ELR (cell line): ENCODE data around the gene MVP.
A peak's percentile ranks its signal among the peaks of the same experiment; 100 is the strongest.
"Not testable (repeated sequence)": the region's sequence is repeated elsewhere in the genome, so short reads cannot be mapped to it uniquely, and the experiment has no call there.

ENCODE experiments used
- DNase-seq: peaks from one replicate; pipeline ENCODE4 v3.0.0-alpha.2; 2015; ENCODE audit warnings: low read depth

The MVP gene

DNA sequence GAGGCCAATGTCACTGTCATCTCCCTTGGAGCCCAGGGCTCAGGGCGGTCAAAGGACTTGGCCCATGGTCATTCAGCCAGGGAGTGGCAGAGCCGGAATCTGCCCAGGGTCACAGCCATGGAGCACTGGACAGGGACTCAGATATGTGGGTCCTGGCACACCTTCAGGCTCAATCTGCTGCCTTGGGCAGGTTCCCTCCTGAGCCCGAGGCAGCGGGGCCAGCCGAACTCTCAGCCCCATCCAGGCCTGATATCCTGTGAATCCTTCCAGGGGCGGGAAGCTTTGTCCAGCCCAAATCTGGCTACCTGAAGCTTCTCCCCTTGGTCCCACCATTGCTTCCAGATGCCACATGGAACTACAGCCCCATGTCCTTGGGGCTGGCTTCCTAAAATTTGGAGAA is 54.9 kb downstream of the MVP start:
- DNase-seq = no peak

DNA sequence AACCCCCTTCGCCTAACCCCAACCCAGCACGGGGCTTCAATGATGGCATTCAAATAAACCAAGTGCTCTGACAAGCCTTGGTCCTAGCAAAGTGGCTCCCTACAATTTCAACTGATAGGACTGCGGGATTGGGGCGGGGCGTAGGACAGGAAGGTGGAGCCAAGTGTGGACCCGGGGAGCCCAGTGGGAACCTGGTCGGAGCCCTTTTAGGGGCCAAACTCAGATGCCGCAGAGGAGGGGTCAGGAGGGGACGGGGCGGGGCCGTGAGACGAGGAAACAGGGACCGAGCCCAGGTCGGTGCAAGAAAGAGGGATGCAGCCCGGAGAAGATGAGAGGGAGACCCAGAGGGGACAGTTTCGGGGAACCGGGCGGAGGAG is 55.9 kb downstream of the MVP start:
- no peak for DNase-seq

DNA sequence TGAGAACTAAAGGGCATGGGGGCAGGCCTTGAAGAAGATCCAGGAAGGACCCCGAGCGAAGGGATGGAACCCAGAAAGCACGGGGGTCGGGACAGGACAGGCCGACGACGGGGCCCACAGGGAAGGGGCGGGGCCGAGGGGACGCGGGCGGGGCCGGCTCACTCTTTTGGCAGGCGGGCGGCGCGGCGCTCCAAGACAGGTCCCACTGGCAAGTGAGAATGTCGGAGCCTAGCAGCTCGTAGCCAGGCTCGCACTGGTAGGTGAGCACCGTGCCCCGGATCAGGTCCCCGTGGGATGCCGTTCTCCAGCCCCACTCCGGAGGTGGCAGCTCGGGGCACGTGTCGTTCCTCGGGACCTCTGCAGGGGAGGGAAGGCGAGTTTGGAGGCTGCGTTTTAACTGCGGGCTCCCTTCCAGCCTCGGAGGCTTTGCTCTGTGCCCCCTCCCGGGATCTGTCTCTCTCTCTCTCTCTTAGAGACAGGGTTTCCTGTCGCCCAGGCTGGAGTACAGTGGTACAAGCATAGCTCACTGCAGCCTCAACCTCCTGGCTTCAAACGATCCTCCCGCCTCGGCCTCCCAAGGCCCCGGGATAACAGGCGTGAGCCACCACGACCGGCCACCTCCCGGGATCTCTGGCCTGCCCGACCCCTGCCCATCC is 56.5 kb downstream of the MVP start:
- no peak for DNase-seq

DNA sequence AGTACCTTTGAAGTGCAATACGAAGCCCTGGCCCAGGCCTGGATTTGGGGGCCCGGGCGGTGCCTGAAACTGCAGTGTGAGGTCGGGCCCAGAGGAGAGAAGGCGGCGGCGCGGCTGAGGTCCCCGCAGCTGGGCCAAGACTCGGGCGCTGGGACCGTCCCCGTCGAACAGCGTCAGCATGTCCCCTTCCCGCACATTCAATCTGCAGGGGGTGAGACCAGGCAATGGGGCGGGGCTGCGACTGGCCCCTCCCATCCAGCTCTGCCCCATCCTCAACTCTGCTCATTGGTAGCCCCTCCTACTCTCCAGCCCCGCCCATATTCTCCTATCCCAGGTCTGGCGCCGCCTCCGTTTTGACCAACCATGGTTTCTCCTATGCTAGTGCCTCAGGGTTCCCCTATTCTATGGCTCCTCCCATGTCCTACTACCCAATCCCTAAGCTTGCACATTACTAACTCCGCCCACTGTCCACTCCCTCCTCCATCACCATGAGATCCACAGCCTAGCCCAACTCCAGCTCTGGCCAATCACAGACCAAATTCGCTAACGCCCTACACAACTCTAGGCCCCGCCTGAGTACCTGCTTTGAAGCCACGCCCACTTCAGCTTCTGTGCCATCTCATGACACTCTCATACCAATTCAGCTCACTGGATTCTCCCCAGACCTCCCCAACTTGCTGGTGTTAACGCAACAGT is 57.2 kb downstream of the MVP start:
- DNase-seq = peak; percentile 71

DNA sequence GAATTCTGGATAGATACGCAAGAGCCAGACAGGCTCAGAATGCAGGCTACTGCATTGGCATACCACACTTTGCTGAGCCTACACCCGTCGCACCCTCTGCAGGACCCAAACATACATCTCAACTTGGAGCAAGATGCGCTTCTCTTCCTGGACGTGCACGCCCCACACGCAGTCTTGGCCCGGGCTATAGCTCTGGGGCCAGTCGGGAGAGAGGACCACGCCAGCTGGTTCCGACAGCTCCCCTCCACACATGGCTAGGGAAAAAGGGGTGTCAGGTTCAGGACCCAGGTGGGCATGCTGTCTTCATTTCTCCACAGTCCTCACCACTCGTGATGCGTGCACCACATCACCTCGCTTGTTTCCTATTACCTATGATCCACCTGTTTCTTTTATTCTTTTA is 57.9 kb downstream of the MVP start:
- DNase-seq = no peak

DNA sequence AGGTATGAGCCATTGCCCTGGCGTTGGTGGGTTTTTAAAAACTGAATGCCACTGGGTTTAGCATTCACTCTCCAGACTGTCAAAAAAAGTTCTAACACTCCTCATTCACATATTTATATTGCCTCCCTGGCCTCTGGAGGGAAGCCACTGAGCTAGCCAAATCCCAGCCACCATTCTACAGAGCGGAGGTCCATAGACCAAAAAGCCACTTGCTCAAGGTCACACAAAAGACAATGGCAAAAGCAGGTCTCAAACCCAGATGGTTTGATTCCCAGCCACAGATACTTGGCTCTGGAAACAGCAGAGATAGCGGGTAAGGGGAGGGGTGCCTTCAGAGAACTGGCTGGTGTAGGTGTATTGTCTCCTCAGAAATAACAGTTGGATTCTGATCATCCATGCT is 60.8 kb downstream of the MVP start:
- DNase-seq = no peak

DNA sequence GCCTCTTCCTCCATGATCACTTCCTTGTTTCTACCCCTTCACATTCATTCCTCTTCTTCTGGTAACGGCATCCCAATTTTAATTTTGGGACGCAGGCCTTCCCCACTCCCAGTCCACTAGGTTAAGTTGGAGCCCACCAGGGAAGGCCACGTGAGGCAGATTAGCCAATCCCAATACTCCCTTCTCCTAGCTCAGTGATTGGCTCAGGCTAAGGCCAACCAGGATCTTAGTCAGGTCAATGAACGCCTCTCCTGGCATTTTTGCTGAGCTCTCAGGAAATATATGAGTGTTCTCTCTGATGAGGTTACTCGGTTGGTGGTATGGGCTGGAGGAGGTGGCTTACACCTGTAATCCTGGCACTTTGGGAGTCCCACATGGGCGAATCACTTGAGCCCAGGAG is 63.7 kb downstream of the MVP start:
- DNase-seq = peak; percentile 26

DNA sequence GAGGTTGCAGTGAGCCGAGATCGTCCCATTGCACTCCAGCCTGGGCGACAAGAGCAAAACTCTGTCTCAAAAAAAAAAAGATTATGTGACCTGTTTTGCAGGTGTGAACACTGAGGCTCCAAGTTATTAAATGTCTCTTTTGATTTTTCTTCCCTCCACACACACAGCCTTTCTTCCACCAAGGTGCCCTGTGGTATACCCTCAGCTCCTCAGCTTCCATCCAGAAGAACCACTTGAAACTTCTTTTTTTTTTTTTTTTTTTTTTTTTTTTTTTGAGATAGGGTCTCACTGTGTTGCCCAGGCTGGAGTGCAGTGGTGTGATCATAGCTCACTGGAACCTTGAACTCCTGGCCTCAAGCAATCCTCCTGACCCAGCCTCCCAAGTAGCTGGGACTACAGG is 69.1 kb downstream of the MVP start:
- DNase-seq = not testable (repeated sequence)

DNA sequence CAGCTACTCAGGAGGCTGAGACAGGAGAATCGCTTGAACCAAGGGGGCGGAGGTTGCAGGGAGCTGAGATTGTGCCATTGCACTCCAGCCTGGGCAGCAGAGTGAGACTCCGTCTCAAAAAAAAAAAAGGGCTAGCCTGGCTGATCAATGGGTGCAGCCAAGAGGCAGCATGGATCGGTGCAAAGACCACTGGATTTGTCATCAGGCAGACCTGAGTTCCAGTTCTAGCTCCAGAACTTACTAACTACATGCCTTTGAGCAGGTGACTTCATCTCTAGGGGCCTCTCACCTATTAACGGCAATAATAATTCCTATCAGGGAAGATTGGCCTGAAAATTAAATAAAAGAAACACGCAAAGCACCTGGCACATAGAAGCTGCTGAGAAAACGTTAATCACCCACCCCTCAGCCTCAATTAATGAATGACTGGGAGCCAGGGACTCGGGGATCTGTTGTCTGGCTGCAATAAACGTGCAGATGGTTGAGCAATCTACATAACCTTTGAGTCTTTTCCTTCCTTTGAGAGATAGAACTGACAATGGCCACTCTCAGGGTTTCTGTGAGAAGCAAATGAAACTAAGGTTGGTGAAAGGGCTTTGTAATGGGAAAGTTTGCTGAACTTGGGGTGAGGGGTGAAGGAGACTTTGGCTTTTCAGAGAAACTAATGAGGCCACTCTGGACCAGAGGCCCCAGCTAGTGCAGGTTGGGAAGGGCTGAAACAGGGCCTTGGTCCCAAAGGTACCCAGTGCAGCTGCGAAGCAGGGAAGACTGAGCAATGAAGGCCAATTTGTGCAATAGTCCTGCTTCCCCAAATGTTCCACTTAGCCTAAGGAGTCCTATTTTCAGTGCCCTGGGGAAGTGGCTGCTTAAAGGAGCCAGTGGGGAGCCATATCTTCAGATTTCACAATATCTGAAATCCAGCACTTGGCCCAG is 71.5 kb downstream of the MVP start:
- DNase-seq = no peak

DNA sequence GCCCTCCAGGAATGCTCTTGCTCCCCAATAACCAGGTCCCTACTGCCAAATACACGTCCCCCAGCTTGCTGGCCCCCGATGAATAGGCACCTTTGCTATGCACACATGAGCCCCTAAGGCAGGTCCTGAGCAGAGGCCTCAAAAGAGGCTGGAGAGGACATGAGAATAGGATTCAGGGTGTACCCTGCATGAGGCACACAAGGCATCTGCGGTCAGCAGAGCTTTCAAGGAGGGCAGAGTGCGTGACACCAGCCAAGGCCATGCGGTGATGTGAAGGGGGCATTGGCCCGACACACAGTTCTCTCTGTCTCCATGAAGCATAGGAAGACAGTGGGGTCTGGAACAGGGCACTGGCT is 72.2 kb downstream of the MVP start:
- no peak for DNase-seq

DNA sequence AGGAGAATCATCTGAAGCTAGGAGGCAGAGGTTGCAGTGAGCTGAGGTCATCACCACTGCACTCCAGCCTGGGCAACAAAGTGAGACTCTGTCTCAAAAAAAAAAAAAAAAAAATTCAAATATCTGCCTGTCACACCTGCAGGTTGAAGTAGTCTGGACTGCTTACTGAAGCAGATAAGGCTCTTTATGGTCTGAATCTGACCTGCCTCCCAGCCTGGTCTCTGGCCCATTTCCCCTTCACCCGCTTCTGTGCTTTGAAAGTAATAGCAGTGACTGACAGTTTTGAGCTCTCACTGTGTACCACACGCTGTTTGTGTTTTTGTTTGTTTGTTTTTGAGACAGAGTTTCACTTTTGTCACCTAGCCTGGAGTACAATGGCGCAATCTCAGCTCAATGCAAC is 73.3 kb downstream of the MVP start:
- DNase-seq = no peak

DNA sequence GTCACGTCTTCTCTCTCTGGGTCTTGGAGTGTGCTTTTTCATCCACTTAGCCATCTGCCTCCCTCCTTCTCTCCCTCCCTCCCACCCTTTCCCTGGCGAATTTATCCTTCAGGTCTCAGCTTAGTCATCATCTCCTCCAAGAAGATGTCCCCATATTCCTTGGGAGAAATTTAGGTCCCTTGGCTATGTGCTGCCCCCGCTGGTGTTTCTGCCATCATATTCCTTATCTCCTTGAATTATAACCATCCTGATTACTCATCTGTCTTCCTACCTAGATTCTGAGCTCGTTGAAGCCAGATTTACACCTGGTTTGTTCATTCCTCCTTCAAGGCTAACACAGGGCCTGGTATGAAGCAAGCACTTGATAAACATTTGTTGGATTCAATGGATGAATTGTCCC is 74.1 kb downstream of the MVP start:
- no peak for DNase-seq

DNA sequence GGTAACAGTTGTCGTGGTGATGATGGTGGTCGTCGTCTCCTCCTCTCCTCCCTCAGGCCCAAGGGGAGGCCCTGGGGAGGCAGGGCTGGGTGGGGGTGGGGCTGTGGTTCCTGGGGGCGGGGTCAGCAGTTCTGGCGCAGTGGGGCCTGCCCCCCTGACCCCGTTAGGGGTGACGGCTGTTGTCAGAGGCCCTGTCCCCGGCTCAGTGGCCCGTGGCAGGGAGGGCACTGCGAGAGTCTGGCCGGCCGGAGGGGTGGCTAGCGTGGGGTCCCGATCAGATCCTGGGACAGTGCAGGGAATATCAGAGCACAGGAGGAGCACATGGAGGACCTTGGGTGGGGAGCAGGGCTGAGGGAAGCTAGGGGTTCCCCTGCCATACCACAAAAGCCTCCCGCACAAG is 76.6 kb downstream of the MVP start:
- DNase-seq = no peak

DNA sequence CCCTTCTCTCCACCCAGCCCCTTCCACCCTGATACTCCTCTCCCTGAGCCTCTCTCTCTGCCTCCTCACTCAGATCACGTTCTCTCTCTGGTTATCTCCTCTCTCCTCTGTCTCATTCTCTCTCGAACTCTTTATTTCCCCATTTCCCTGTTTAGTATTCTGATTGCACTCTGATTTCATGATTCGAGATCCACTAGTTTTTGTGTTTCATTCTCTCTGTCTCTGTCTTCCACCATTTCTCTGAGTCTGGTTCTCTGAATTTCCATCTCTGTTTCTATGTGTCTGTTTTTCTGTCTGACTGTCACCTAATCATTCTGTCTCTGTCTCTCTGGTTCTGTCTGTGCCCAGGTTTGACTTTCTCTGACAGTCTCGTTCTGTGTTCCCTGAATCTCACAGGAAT is 77.1 kb downstream of the MVP start:
- no peak for DNase-seq
